C4-2B (cell line): Measurements from ENCODE around the gene PPIF.

Source experiments
- ZFX ChIP-seq: fragments of 450-650 bp; IDR thresholded peaks from 2 replicates; pipeline ENCODE4 v1.6.1; 2017
- TF ChIP-seq, protein P1 (sequence below): fragments of 450-650 bp; conservative IDR thresholded peaks from 2 replicates; pipeline ENCODE4 v1.5.1; 2017; ENCODE audit warnings: mild to moderate bottlenecking

GRCh38 chr10:79361726-79362397 is 14.6 kb downstream of the PPIF start:
- TF ChIP-seq, protein P1, sequence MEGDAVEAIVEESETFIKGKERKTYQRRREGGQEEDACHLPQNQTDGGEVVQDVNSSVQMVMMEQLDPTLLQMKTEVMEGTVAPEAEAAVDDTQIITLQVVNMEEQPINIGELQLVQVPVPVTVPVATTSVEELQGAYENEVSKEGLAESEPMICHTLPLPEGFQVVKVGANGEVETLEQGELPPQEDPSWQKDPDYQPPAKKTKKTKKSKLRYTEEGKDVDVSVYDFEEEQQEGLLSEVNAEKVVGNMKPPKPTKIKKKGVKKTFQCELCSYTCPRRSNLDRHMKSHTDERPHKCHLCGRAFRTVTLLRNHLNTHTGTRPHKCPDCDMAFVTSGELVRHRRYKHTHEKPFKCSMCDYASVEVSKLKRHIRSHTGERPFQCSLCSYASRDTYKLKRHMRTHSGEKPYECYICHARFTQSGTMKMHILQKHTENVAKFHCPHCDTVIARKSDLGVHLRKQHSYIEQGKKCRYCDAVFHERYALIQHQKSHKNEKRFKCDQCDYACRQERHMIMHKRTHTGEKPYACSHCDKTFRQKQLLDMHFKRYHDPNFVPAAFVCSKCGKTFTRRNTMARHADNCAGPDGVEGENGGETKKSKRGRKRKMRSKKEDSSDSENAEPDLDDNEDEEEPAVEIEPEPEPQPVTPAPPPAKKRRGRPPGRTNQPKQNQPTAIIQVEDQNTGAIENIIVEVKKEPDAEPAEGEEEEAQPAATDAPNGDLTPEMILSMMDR: no peak
- TF ChIP-seq ZFX: no peak
